Esophagus squamous epithelium (tissue), 5 donors: ENCODE measurements around the gene TAP2. TPM values are rescaled to one million over a fixed set of nuclear protein-coding genes. Genes with fewer than 3 reads are reported as not detected.
"Not testable (repeated sequence)": the region's sequence is repeated elsewhere in the genome, so short reads cannot be mapped to it uniquely, and the experiment has no call there.

ENCODE experiments used
- DNase-seq: peaks from one replicate; lab custom pipeline; 2025; lab: John Stamatoyannopoulos, UW
- H3K27ac ChIP-seq, 4 donors: fragments of 200-600 bp; sonication (generic); one replicate each; pipeline ENCODE4 v1.5.1; 2016 to 2019; ENCODE audit warnings: mild to moderate bottlenecking in 1 of 4
- H3K27me3 ChIP-seq, 4 donors: fragments of 200-600 bp; sonication (generic); 1 replicate in 3 of 4; 2 replicates in 1 of 4; pipeline versions ENCODE4 v1.5.1 to v1.6.0; 2017 to 2021; ENCODE audit warnings: antibody characterized with exemption in 1 of 4
- H3K36me3 ChIP-seq, 3 donors: fragments of 200-600 bp; sonication (generic); one replicate each; pipeline ENCODE4 v1.5.1; 2016 to 2019
- H3K4me1 ChIP-seq, 3 donors: fragments of 200-600 bp; sonication (generic); one replicate each; pipeline ENCODE4 v1.5.1; 2017 to 2019
- H3K4me3 ChIP-seq, 4 donors: fragments of 200-600 bp; sonication (generic); 1 replicate in 3 of 4; 2 replicates in 1 of 4; pipeline ENCODE4 v1.5.1; 2016 to 2019; ENCODE audit warnings: mild to moderate bottlenecking in 2 of 4, moderate library complexity in 1 of 4
- H3K9me3 ChIP-seq, 3 donors: fragments of 200-600 bp; sonication (generic); one replicate each; pipeline ENCODE4 v1.5.1; 2016 to 2019
- CTCF ChIP-seq, 6 experiments: fragments of 450-650 bp in 4 of 6; fragments of 200-600 bp in 2 of 6; sonication (generic) in 2 of 6; IDR thresholded peaks; one replicate each; pipeline ENCODE4 v1.5.1; 2016 to 2019; ENCODE audit warnings: antibody characterized with exemption in 6 of 6, mild to moderate bottlenecking in 4 of 6, moderate library complexity in 4 of 6
- POLR2A ChIP-seq, 4 donors: fragments of 450-650 bp; IDR thresholded peaks; one replicate each; pipeline ENCODE4 v1.6.1; 2017; ENCODE audit warnings: antibody characterized with exemption in 4 of 4, mild to moderate bottlenecking in 4 of 4, moderate library complexity in 3 of 4
- WGBS, 2 donors: methylation state at CpG; one replicate each; pipeline ENCODE4 v1.1.5; 2018; 5-methylcytosine and 5-hydroxymethylcytosine counted together
- intact Hi-C: fragments of 100-400 bp; cut with DNase I; formaldehyde crosslinking; loops from one replicate; pipeline ENCODE4 v1.15.0; 2022
- total RNA-seq, 4 donors: library from RNA; depleted of rRNA; stranded (reverse); fragments of >200 nt; gene quantifications; one replicate each; pipeline ENCODE4 v1.1.0, GENCODE V29; 2016
- donor health status: DM: yes; HTN: yes; CAD: no.

TAP2 gene
- total RNA-seq, 4 donors from 2014 or later = 25.4 to 28.3 (median 26.7) TPM

- Histone ChIP-seq H3K4me3 (no peak overlapping the region), H3K36me3 (no peaks in the 10 kb centered on the region), H3K9me3 (no peaks in the 10 kb centered on the region), H3K4me1 (peaks cover 0 to 19% (median 10%) of the 10 kb centered on the region in 3 donors), H3K27me3 (peaks cover 0 to 9% (median 0%) of the 10 kb centered on the region in 4 donors), H3K27ac (no peak overlapping the region)
- no peak for DNase-seq
- intact Hi-C loops = loop anchor here (5.0 to 10.0 kb wide), 2 partner anchors 51 to 99 kb away; no protein-coding TSS in a partner anchor
- 20 to 23% methylated on average over 5 of the region's 5 CpGs for WGBS, 2 donors
- TF ChIP-seq CTCF (IDR thresholded peaks at IDR 0.05) (no peak), POLR2A (IDR thresholded peaks at IDR 0.05) (no peak)
Observed at GRCh38 chr6:32883789-32884188, 45.2 kb upstream of the TAP2 start.

- H3K4me3 ChIP-seq = no peak overlapping the region
- no peak for DNase-seq
- no peak overlapping the region for H3K27ac ChIP-seq
- peaks cover 0 to 9% (median 0%) of the 10 kb centered on the region in 4 donors for H3K27me3 ChIP-seq
- TF ChIP-seq CTCF (IDR thresholded peaks at IDR 0.05) (no peak), POLR2A (IDR thresholded peaks at IDR 0.05) (no peak)
- 11 to 25% methylated on average over 1 of the region's 1 CpG for WGBS, 2 donors
- H3K4me1 ChIP-seq = peaks cover 0 to 19% (median 10%) of the 10 kb centered on the region in 3 donors
- no peaks in the 10 kb centered on the region for H3K9me3 ChIP-seq
- intact Hi-C loops = loop anchor here (5.0 to 10.0 kb wide), 2 partner anchors 52 to 99 kb away; no protein-coding TSS in a partner anchor
- no peaks in the 10 kb centered on the region for H3K36me3 ChIP-seq
Observed at GRCh38 chr6:32882879-32883250, 44.3 kb upstream of the TAP2 start.

GRCh38 chr6:32880962-32881361 is 42.4 kb upstream of the TAP2 start:
- H3K36me3 ChIP-seq, H3K27me3 ChIP-seq, H3K4me1 ChIP-seq, DNase-seq, H3K27ac ChIP-seq, H3K9me3 ChIP-seq, H3K4me3 ChIP-seq: not testable (repeated sequence)
- 73 to 81% methylated on average over 3 of the region's 3 CpGs for WGBS, 2 donors
- intact Hi-C loops = loop anchor here (5.0 to 10.0 kb wide), 2 partner anchors 54 to 101 kb away; no protein-coding TSS in a partner anchor

GRCh38 chr6:32879691-32880090 is 41.2 kb upstream of the TAP2 start:
- no peaks in the 10 kb centered on the region for H3K36me3 ChIP-seq
- H3K4me3 ChIP-seq = no peak overlapping the region
- H3K4me1 ChIP-seq = peaks cover 0 to 6% (median 4%) of the 10 kb centered on the region in 3 donors
- H3K27ac ChIP-seq = no peak overlapping the region
- TF ChIP-seq CTCF (IDR thresholded peaks at IDR 0.05) (no peak), POLR2A (IDR thresholded peaks at IDR 0.05) (no peak)
- no peaks in the 10 kb centered on the region for H3K9me3 ChIP-seq
- intact Hi-C loops = loop anchor here (5.0 to 10.0 kb wide), 2 partner anchors 55 to 103 kb away; no protein-coding TSS in a partner anchor
- DNase-seq = no peak
- H3K27me3 ChIP-seq = peaks cover 0 to 13% (median 0%) of the 10 kb centered on the region in 4 donors
- WGBS, 2 donors = 67 to 68% methylated on average over 16 of the region's 35 CpGs

GRCh38 chr6:32876603-32877002 is 38.1 kb upstream of the TAP2 start:
- intact Hi-C loops = no loop called here
- TF ChIP-seq CTCF (IDR thresholded peaks at IDR 0.05) = no peak
- no peak for TF ChIP-seq POLR2A (IDR thresholded peaks at IDR 0.05)

GRCh38 chr6:32873947-32874346 is 35.4 kb upstream of the TAP2 start:
- H3K9me3 ChIP-seq, H3K36me3 ChIP-seq, H3K27ac ChIP-seq, H3K4me1 ChIP-seq, H3K4me3 ChIP-seq, intact Hi-C loops, DNase-seq: not testable (repeated sequence)
- WGBS, 2 donors = 19 to 20% methylated on average over 1 of the region's 1 CpG
- H3K27me3 ChIP-seq = peaks cover 0 to 34% (median 0%) of the 10 kb centered on the region in 4 donors

More at GRCh38 chr6:32876603-32877002, 38.1 kb upstream of the TAP2 start:
- Histone ChIP-seq H3K27me3 (peaks cover 0 to 25% (median 0%) of the 10 kb centered on the region in 4 donors), H3K4me1 (no peaks in the 10 kb centered on the region), H3K36me3 (no peaks in the 10 kb centered on the region), H3K4me3 (no peak overlapping the region), H3K27ac (no peak overlapping the region), H3K9me3 (peaks cover 0 to 7% (median 0%) of the 10 kb centered on the region in 3 donors)
- no peak for DNase-seq
- WGBS, 2 donors = 82 to 89% methylated on average over 2 of the region's 2 CpGs
